HEK293 (cell line): ENCODE measurements around the gene MGAT4A.

ENCODE experiments used
- CTCF ChIA-PET: fragments of 350-600 bp; formaldehyde crosslinking; extraction: SDS; loops from one replicate; lab custom pipeline; 2021; ENCODE audit warnings: antibody characterized with exemption; lab: Yijun Ruan, JAX
- POLR2A ChIA-PET: fragments of 300-600 bp; formaldehyde crosslinking; extraction: SDS; loops from one replicate; lab custom pipeline; 2020; ENCODE audit warnings: antibody characterized with exemption, inconsistent platforms; lab: Yijun Ruan, JAX
- H3K27ac ChIP-seq: fragments of 200-500 bp; sonication (Bioruptor generic); 2 replicates; pipeline ENCODE4 v1.5.1; 2014; ENCODE audit warnings: low read depth, low read length, control low read depth, inconsistent platforms; ENCODE audit errors: extremely low read depth
- H3K36me3 ChIP-seq, 2 experiments: fragments of 200-500 bp in 1 of 2; sonication (Bioruptor generic) in 1 of 2; 1 replicate in 1 of 2; 2 replicates in 1 of 2; pipeline ENCODE4 v1.5.1; 2014 to 2017; ENCODE audit warnings: inconsistent platforms in 2 of 2, low read length in 2 of 2; ENCODE audit not compliant: control insufficient read depth in 2 of 2, insufficient read depth in 1 of 2
- H3K4me1 ChIP-seq: fragments of 200-500 bp; sonication (Bioruptor generic); 2 replicates; pipeline ENCODE4 v1.5.1; 2014; ENCODE audit warnings: mild to moderate bottlenecking, low read length, inconsistent platforms; ENCODE audit not compliant: control insufficient read depth, insufficient read depth
- H3K4me3 ChIP-seq: 2 replicates; pipeline ENCODE4 v1.5.1; 2011; ENCODE audit warnings: low read depth, mild to moderate bottlenecking, control low read depth, low read length, moderate library complexity
- H3K9me3 ChIP-seq: fragments of 200-500 bp; sonication (Bioruptor generic); 2 replicates; pipeline ENCODE4 v1.5.1; 2014; ENCODE audit warnings: low read depth, low read length, inconsistent platforms; ENCODE audit not compliant: control insufficient read depth, insufficient read depth
- HOXC10 ChIP-seq: sonication (generic); formaldehyde crosslinking; IDR thresholded peaks from 2 replicates; pipeline ENCODE4 v1.8.1; 2023; ENCODE audit warnings: mild to moderate bottlenecking, missing genetic modification reagents
- HOXD13 ChIP-seq: sonication (generic); formaldehyde crosslinking; IDR thresholded peaks from 2 replicates; pipeline ENCODE4 v1.8.0; 2022; ENCODE audit warnings: missing genetic modification reagents, borderline replicate concordance
- MEIS1 ChIP-seq: sonication (generic); formaldehyde crosslinking; IDR thresholded peaks from 2 replicates; pipeline ENCODE4 v1.8.1; 2022; ENCODE audit warnings: missing genetic modification reagents, mild to moderate bottlenecking, borderline replicate concordance
- OSR2 ChIP-seq: fragments of 450-650 bp; formaldehyde crosslinking; IDR thresholded peaks from 2 replicates; pipeline ENCODE4 v1.5.1; 2016; ENCODE audit warnings: missing biosample characterization, missing genetic modification characterization
- SP3 ChIP-seq: fragments of 450-650 bp; formaldehyde crosslinking; IDR thresholded peaks from 2 replicates; pipeline ENCODE4 v1.5.1; 2016; ENCODE audit warnings: missing biosample characterization, missing genetic modification characterization
- WT1 ChIP-seq: fragments of 450-650 bp; formaldehyde crosslinking; IDR thresholded peaks from 2 replicates; pipeline ENCODE4 v1.5.1; 2016; ENCODE audit warnings: missing biosample characterization, missing genetic modification characterization
- ZEB2 ChIP-seq: fragments of 450-650 bp; formaldehyde crosslinking; IDR thresholded peaks from 2 replicates; pipeline ENCODE4 v1.5.1; 2016; ENCODE audit warnings: missing biosample characterization, missing genetic modification characterization
- ZFP37 ChIP-seq: fragments of 450-650 bp; formaldehyde crosslinking; IDR thresholded peaks from 2 replicates; pipeline ENCODE4 v1.5.1; 2016; ENCODE audit warnings: missing biosample characterization, missing genetic modification characterization
- ZNF174 ChIP-seq: fragments of 450-650 bp; formaldehyde crosslinking; IDR thresholded peaks from 2 replicates; pipeline ENCODE4 v1.5.0; 2017; ENCODE audit warnings: missing biosample characterization, mild to moderate bottlenecking, missing genetic modification characterization
- ZNF184 ChIP-seq: fragments of 450-650 bp; IDR thresholded peaks from 2 replicates; pipeline ENCODE4 v1.5.1; 2018; ENCODE audit warnings: missing biosample characterization, mild to moderate bottlenecking, missing genetic modification characterization
- ZNF214 ChIP-seq: fragments of 450-650 bp; formaldehyde crosslinking; IDR thresholded peaks from 2 replicates; pipeline ENCODE4 v1.5.1; 2017; ENCODE audit warnings: missing biosample characterization, mild to moderate bottlenecking, missing genetic modification characterization, borderline replicate concordance
- ZNF274 ChIP-seq, 2 experiments: fragments of 200-500 bp in 1 of 2; fragments of 450-650 bp in 1 of 2; sonication (Bioruptor generic) in 1 of 2; formaldehyde crosslinking in 1 of 2; IDR thresholded peaks; 2 replicates each; pipeline versions ENCODE4 v1.5.1 to v1.6.1; 2014 to 2016; ENCODE audit warnings: borderline replicate concordance in 1 of 2, inconsistent platforms in 1 of 2, low read length in 1 of 2, missing biosample characterization in 1 of 2, missing genetic modification characterization in 1 of 2
- ZNF416 ChIP-seq: fragments of 450-650 bp; formaldehyde crosslinking; IDR thresholded peaks from 2 replicates; pipeline ENCODE4 v1.5.1; 2016; ENCODE audit warnings: missing biosample characterization, missing genetic modification characterization
- ZNF544 ChIP-seq: fragments of 450-650 bp; formaldehyde crosslinking; IDR thresholded peaks from 2 replicates; pipeline ENCODE4 v1.5.0; 2017; ENCODE audit warnings: missing biosample characterization, missing genetic modification characterization
- ZNF558 ChIP-seq: fragments of 450-650 bp; formaldehyde crosslinking; IDR thresholded peaks from 2 replicates; pipeline ENCODE4 v1.5.1; 2016; ENCODE audit warnings: missing biosample characterization, missing genetic modification characterization
- ZNF600 ChIP-seq: fragments of 450-650 bp; formaldehyde crosslinking; IDR thresholded peaks from 2 replicates; pipeline ENCODE4 v1.5.1; 2016; ENCODE audit warnings: missing biosample characterization, missing genetic modification characterization
- ZNF654 ChIP-seq: fragments of 450-650 bp; formaldehyde crosslinking; IDR thresholded peaks from 2 replicates; pipeline ENCODE4 v1.5.1; 2016; ENCODE audit warnings: low read depth, missing biosample characterization, missing genetic modification characterization
- ZXDB ChIP-seq: fragments of 450-650 bp; formaldehyde crosslinking; IDR thresholded peaks from 2 replicates; pipeline ENCODE4 v1.5.1; 2016; ENCODE audit warnings: missing biosample characterization, missing genetic modification characterization
- TF ChIP-seq, protein P1 (sequence below): fragments of 450-650 bp; formaldehyde crosslinking; IDR thresholded peaks from 2 replicates; pipeline ENCODE4 v1.5.1; 2016; ENCODE audit warnings: missing biosample characterization, missing genetic modification characterization

MGAT4A gene

GRCh38 chr2:98763209-98763951 is 32.4 kb upstream of the MGAT4A start:
- no peaks in the 10 kb centered on the region for H3K9me3 ChIP-seq
- CTCF ChIA-PET: no interaction called here
- TF ChIP-seq, protein P1, sequence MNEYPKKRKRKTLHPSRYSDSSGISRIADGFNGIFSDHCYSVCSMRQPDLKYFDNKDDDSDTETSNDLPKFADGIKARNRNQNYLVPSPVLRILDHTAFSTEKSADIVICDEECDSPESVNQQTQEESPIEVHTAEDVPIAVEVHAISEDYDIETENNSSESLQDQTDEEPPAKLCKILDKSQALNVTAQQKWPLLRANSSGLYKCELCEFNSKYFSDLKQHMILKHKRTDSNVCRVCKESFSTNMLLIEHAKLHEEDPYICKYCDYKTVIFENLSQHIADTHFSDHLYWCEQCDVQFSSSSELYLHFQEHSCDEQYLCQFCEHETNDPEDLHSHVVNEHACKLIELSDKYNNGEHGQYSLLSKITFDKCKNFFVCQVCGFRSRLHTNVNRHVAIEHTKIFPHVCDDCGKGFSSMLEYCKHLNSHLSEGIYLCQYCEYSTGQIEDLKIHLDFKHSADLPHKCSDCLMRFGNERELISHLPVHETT (tag by site-specific recombination): no peak
- no peak for TF ChIP-seq HOXD13 (CRISPR knock-in tag)
- no peak for TF ChIP-seq ZNF558 (tag by site-specific recombination)
- TF ChIP-seq ZEB2: no peak
- TF ChIP-seq MEIS1 (CRISPR knock-in tag): no peak
- no peak for TF ChIP-seq ZXDB
- no peak for TF ChIP-seq ZNF214 (tag by site-specific recombination)
- TF ChIP-seq HOXC10 (CRISPR knock-in tag): no peak
- no peaks in the 10 kb centered on the region for H3K36me3 ChIP-seq
- no peak overlapping the region for H3K27ac ChIP-seq
- H3K4me3 ChIP-seq: no peak overlapping the region
- H3K4me1 ChIP-seq: no peaks in the 10 kb centered on the region
- POLR2A ChIA-PET: no interaction called here

DNA sequence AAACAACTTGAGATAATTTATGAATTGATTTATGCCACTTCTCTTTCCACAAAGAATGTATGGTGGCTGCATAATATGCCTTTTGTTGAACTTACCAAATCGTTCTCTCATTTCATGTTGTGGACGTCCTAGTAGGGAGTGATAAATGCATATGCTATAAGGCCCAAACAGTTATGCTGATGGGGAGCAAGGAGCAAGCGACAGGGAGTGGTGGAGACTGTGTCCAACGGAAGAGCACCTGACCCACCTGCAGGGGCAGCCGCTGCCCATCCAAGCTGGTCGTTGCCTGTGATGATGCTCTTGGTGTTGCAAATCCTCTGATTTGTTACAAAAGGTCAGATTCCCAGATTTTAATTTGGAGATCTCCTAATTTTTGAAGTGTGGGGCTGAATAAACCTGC is 31.0 kb upstream of the MGAT4A start:
- H3K36me3 ChIP-seq: no peaks in the 10 kb centered on the region
- TF ChIP-seq ZNF174 (no peak), OSR2 (tag by site-specific recombination) (no peak), SP3 (no peak), ZFP37 (no peak), WT1 (tag by site-specific recombination) (no peak), ZNF184 (tag by site-specific recombination) (no peak), ZEB2 (no peak), ZNF416 (tag by site-specific recombination) (no peak), ZNF544 (no peak), ZNF654 (no peak), ZNF274 (IDR thresholded peaks at IDR 0.05; ENCODE audit: low read length) (no peak), ZNF274 (tag by site-specific recombination; IDR thresholded peaks at IDR 0.05; ENCODE audit: borderline replicate concordance) (no peak)
- no peaks in the 10 kb centered on the region for H3K9me3 ChIP-seq
- H3K4me3 ChIP-seq: no peak overlapping the region
- CTCF ChIA-PET: no interaction called here
- POLR2A ChIA-PET: no interaction called here
- no peak overlapping the region for H3K27ac ChIP-seq
- no peaks in the 10 kb centered on the region for H3K4me1 ChIP-seq

- Histone ChIP-seq H3K4me3 (no peak overlapping the region), H3K27ac (no peak overlapping the region), H3K4me1 (no peaks in the 10 kb centered on the region), H3K9me3 (no peaks in the 10 kb centered on the region), H3K36me3 (no peaks in the 10 kb centered on the region)
- POLR2A ChIA-PET: no interaction called here
- TF ChIP-seq ZNF600: no peak
- no peak for TF ChIP-seq ZNF274 (IDR thresholded peaks at IDR 0.05; ENCODE audit: low read length)
- no peak for TF ChIP-seq ZNF274 (tag by site-specific recombination; IDR thresholded peaks at IDR 0.05; ENCODE audit: borderline replicate concordance)
- CTCF ChIA-PET: no interaction called here
Observed at GRCh38 chr2:98761267-98761781, 30.4 kb upstream of the MGAT4A start.
